OCI-LY3 (cell line): ENCODE measurements around the gene SIX2.

Experiments
- H2AFZ ChIP-seq: fragments of 200-600, 300-600 bp; shearing (Covaris generic); 2 replicates; pipeline ENCODE4 v1.6.0; 2014; ENCODE audit warnings: antibody characterized with exemption, low read depth, low read length
- H3K27ac ChIP-seq: fragments of 200-600, 300-600 bp; sonication (generic); 2 replicates; pipeline ENCODE4 v1.5.1; 2014; ENCODE audit warnings: mild to moderate bottlenecking, low read length, moderate library complexity, mixed read lengths
- H3K27me3 ChIP-seq: fragments of 200-600, 300-600 bp; sonication (generic); 2 replicates; pipeline ENCODE4 v1.6.1; 2014; ENCODE audit warnings: low read depth, low read length, mixed read lengths
- H3K36me3 ChIP-seq: fragments of 200-600, 300-600 bp; sonication (generic); replicated peaks from 2 replicates; pipeline ENCODE3; 2014; ENCODE audit warnings: low read depth, low read length, mixed read lengths
- H3K4me1 ChIP-seq: fragments of 300-600, 200-600 bp; sonication (generic); 2 replicates; pipeline ENCODE4 v1.6.1; 2014; ENCODE audit warnings: low read length, mixed read lengths
- H3K4me2 ChIP-seq: fragments of 200-600, 300-600 bp; sonication (generic); 2 replicates; pipeline ENCODE4 v1.6.1; 2014; ENCODE audit warnings: low read length, mixed read lengths
- H3K4me3 ChIP-seq: fragments of 300-600, 200-600 bp; sonication (generic); 2 replicates; pipeline ENCODE4 v1.5.1; 2014; ENCODE audit warnings: antibody characterized with exemption, mild to moderate bottlenecking, low read length, moderate library complexity
- H3K79me2 ChIP-seq: fragments of 300-600, 200-600 bp; shearing (Covaris generic); 2 replicates; pipeline ENCODE4 v1.6.1; 2014; ENCODE audit warnings: mild to moderate bottlenecking, low read length, mixed read lengths
- H3K9ac ChIP-seq: fragments of 300-600, 200-600 bp; shearing (Covaris generic); 2 replicates; pipeline ENCODE4 v1.6.0; 2014; ENCODE audit warnings: mild to moderate bottlenecking, low read length, moderate library complexity
- H3K9me3 ChIP-seq: fragments of 200-600, 300-600 bp; shearing (Covaris generic); 2 replicates; pipeline ENCODE4 v1.6.1; 2014; ENCODE audit warnings: low read length, mixed read lengths; ENCODE audit not compliant: insufficient read depth
- H4K20me1 ChIP-seq: fragments of 200-600, 300-600 bp; sonication (generic); 2 replicates; pipeline ENCODE4 v1.6.1; 2016; ENCODE audit warnings: low read length, mixed read lengths; ENCODE audit not compliant: insufficient read depth
- EZH2phosphoT487 ChIP-seq: fragments of 200-600 bp; shearing (Covaris generic); IDR thresholded peaks from 2 replicates; pipeline ENCODE4 v1.6.1; 2018; ENCODE audit warnings: antibody characterized with exemption, mixed run types, low read depth
- TF ChIP-seq, protein P1 (sequence below): fragments of 200-600, 300-600 bp; sonication (generic); IDR thresholded peaks from 2 replicates; pipeline ENCODE4 v1.5.1; 2014; ENCODE audit warnings: antibody characterized with exemption, low read length, low read depth

Gene SIX2

DNA sequence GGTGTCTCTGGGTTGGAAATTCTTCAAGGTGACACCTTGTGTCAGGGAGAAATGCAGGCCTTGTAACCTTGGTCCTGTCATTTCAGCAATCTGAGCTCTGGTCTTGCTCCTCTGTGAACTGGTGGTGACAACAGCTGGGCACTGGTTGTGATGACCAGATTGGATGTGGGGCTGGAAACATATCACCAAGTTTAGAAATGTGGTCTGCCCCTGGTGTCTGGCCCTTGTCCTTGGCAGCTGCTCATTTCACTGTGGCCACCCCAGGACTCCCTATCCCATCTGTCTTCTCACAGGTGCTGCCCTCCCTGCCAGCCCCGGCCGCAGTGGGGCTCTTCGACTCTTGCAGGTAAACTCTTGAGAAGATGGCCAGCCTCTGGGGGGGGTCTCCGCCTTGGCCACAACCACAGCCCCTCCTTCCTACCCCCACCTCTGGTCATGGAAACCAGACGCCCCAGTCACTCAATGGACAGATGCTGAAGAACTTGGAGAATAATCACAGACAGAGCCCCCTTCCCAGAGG lies 47.0 kb downstream of the SIX2 start:
- Histone ChIP-seq H4K20me1 (no peaks in the 10 kb centered on the region), H3K79me2 (no peaks in the 10 kb centered on the region), H3K36me3 (no peaks in the 10 kb centered on the region), H3K4me1 (no peaks in the 10 kb centered on the region), H3K27ac (no peak overlapping the region), H3K4me3 (no peak overlapping the region), H3K27me3 (peaks cover 4% of the 10 kb centered on the region; the same call in 1 of the 2 replicates), H2AFZ (no peak overlapping the region), H3K4me2 (no peak overlapping the region), H3K9ac (no peak overlapping the region), H3K9me3 (no peaks in the 10 kb centered on the region)
- TF ChIP-seq, protein P1, sequence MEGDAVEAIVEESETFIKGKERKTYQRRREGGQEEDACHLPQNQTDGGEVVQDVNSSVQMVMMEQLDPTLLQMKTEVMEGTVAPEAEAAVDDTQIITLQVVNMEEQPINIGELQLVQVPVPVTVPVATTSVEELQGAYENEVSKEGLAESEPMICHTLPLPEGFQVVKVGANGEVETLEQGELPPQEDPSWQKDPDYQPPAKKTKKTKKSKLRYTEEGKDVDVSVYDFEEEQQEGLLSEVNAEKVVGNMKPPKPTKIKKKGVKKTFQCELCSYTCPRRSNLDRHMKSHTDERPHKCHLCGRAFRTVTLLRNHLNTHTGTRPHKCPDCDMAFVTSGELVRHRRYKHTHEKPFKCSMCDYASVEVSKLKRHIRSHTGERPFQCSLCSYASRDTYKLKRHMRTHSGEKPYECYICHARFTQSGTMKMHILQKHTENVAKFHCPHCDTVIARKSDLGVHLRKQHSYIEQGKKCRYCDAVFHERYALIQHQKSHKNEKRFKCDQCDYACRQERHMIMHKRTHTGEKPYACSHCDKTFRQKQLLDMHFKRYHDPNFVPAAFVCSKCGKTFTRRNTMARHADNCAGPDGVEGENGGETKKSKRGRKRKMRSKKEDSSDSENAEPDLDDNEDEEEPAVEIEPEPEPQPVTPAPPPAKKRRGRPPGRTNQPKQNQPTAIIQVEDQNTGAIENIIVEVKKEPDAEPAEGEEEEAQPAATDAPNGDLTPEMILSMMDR, result no peak
- no peak for TF ChIP-seq EZH2phosphoT487

DNA sequence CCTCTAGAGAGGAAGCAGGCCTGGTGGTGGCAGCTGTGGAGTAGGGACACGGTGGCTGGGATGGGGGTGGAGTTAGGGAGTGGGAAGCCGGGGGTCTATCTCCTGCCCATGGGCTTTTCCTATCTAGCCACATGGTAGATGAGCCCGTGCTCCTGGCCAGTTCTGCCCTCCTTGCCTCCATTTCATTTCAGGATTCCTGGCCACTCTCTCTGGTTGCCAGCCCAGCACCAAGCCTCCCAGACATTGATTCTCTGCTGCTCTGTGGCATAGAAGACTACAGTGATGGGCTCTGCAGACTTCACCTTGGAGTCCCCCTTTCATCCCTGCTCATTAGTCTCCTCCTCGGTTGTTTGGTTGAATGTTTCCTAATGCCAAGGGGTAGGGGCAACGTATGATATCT lies 48.4 kb downstream of the SIX2 start:
- Histone ChIP-seq H4K20me1 (no peaks in the 10 kb centered on the region), H3K36me3 (no peaks in the 10 kb centered on the region), H3K4me1 (peaks cover 3% of the 10 kb centered on the region), H2AFZ (no peak overlapping the region), H3K9ac (no peak overlapping the region), H3K9me3 (no peaks in the 10 kb centered on the region), H3K27me3 (peaks cover 4% of the 10 kb centered on the region; the same call in 1 of the 2 replicates), H3K27ac (no peak overlapping the region), H3K4me3 (no peak overlapping the region), H3K79me2 (no peaks in the 10 kb centered on the region), H3K4me2 (no peak overlapping the region)
- TF ChIP-seq, protein P1, result no peak
- no peak for TF ChIP-seq EZH2phosphoT487

DNA sequence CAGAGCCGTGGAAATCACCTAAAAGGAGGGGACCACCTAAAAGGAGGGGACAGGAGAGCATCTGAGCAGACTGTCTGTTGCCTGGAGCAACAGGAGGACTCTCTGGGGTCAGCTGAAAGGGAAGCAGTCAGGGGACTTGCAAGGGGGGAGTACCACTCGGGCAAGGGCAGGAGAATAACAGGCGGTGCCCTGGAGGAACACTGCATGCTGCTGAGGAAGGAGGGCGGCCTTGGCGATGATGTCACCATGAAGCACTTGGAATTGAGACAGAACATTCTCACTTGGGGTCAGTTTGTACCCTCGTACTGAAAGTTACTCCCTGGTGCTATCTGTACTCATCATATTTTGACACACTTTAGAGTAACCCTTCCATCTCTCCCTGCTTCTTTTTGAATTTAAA lies 49.4 kb downstream of the SIX2 start:
- Histone ChIP-seq H3K79me2 (no peaks in the 10 kb centered on the region), H2AFZ (no peak overlapping the region), H3K9ac (no peak overlapping the region), H3K4me2 (no peak overlapping the region), H3K36me3 (no peaks in the 10 kb centered on the region), H3K27me3 (peaks cover 4% of the 10 kb centered on the region; the same call in 1 of the 2 replicates), H3K9me3 (no peaks in the 10 kb centered on the region), H3K4me1 (peaks cover 7% of the 10 kb centered on the region), H3K4me3 (no peak overlapping the region), H4K20me1 (no peaks in the 10 kb centered on the region), H3K27ac (no peak overlapping the region)
- TF ChIP-seq, protein P1, result no peak
- no peak for TF ChIP-seq EZH2phosphoT487

DNA sequence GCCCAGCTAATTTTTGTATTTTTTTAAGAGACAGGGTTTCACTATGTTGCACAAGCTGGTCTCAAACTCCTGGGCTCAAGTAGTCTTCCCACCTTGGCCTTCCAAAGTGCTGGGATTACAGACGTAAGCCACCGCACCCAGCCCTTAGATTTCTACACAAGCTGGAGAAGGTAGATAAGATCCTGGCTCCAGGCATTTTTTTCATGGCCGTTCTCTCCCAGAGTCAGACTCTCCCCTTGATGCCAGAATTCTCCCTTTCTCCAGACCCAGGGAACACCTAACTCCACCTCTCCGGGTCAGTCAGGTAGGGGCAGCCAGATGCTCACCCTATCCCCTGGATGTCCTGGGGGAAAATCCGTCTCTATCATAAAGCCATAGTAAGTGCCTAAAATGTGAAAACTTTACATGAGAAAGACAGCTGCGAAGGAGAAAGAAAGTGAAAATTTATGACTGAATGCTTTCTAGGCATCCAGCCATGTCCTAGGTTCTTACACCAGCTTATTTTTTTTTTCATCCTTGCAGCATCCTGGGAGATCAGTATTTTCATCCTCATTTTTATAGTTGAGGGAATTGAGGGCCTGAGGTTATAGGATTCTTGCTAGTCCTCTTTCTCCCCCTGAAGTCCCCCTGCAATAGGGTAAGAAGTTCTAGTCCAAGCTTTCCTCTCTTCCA lies 51.5 kb downstream of the SIX2 start:
- peaks cover 7% of the 10 kb centered on the region for H3K4me1 ChIP-seq
- no peak overlapping the region for H3K4me3 ChIP-seq
- H3K79me2 ChIP-seq, result no peaks in the 10 kb centered on the region
- no peaks in the 10 kb centered on the region for H3K9me3 ChIP-seq
- H3K27ac ChIP-seq, result no peak overlapping the region
- no peak overlapping the region for H2AFZ ChIP-seq
- H3K9ac ChIP-seq, result no peak overlapping the region
- no peaks in the 10 kb centered on the region for H4K20me1 ChIP-seq
- TF ChIP-seq EZH2phosphoT487, result no peak
- TF ChIP-seq, protein P1, result no peak
- H3K4me2 ChIP-seq, result no peak overlapping the region
- no peaks in the 10 kb centered on the region for H3K36me3 ChIP-seq
- H3K27me3 ChIP-seq, result peaks cover 4% of the 10 kb centered on the region; the same call in 1 of the 2 replicates
